Right lobe of liver (tissue), 4 donors: ENCODE measurements around the gene XPO6.

Experiments used
- POLR2A ChIP-seq: fragments of 450-650 bp; IDR thresholded peaks from one replicate; pipeline ENCODE4 v1.6.1; 2017; ENCODE audit warnings: antibody characterized with exemption, mild to moderate bottlenecking
- TF ChIP-seq, protein P1 (sequence below), 4 donors: fragments of 200-600 bp in 3 of 4; fragments of 450-650 bp in 1 of 4; IDR thresholded peaks; one replicate each; pipeline versions ENCODE4 v1.5.1 to v1.8.0; 2016 to 2022; ENCODE audit warnings: antibody characterized with exemption in 4 of 4, mild to moderate bottlenecking in 2 of 4
- donor health status: DM: no; HTN: no; CAD: no.
- donor health status: DM: no; HTN: no; CAD: no.
- donor health status: DM: no; HTN: yes; CAD: no.

DNA sequence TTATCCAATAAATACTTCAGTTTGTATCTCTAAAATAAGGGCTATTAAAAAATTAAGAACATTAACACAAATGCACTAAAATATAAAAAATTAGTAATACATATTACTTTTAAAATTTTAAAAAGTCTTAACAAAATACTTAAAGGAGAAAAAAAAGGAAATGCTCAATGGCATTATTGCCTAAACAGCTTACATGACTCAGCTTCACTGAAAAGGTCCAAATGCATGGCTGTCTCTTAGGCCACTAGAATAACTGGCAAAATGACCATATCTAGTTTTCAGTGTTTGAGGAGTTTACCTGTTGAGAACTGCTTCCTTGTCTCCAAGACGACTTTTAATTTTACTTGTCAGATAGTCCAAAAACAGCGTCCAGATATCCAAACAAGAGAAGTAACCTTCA lies 66.0 kb downstream of the XPO6 start:
- TF ChIP-seq, protein P1, sequence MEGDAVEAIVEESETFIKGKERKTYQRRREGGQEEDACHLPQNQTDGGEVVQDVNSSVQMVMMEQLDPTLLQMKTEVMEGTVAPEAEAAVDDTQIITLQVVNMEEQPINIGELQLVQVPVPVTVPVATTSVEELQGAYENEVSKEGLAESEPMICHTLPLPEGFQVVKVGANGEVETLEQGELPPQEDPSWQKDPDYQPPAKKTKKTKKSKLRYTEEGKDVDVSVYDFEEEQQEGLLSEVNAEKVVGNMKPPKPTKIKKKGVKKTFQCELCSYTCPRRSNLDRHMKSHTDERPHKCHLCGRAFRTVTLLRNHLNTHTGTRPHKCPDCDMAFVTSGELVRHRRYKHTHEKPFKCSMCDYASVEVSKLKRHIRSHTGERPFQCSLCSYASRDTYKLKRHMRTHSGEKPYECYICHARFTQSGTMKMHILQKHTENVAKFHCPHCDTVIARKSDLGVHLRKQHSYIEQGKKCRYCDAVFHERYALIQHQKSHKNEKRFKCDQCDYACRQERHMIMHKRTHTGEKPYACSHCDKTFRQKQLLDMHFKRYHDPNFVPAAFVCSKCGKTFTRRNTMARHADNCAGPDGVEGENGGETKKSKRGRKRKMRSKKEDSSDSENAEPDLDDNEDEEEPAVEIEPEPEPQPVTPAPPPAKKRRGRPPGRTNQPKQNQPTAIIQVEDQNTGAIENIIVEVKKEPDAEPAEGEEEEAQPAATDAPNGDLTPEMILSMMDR (IDR thresholded peaks at IDR 0.05) = no peak
- no peak for TF ChIP-seq POLR2A
